ENCODE results near the gene NPRL2. TPM values are rescaled to one million over a fixed set of nuclear protein-coding genes. Genes with fewer than 3 reads are reported as not detected.

NPRL2 gene
- total RNA-seq, 1 experiment from 2014 or later = 20.6 TPM

- TF ChIP-seq HMGXB4 (CRISPR knock-in tag; IDR thresholded peaks at IDR 0.05) = no peak
- TF ChIP-seq CBFB (CRISPR knock-in tag; IDR thresholded peaks at IDR 0.05; ENCODE audit: low read depth) = 0 out of 2 replicates have a peak, but pooled peaks have one; percentile 35
- TF ChIP-seq NFYB (CRISPR knock-in tag; conservative IDR thresholded peaks at IDR 0.05; ENCODE audit: low read depth) = no peak
- TF ChIP-seq NFATC4 (CRISPR knock-in tag; IDR thresholded peaks at IDR 0.05) = no peak
- TF ChIP-seq CREM (CRISPR knock-in tag; IDR thresholded peaks at IDR 0.05) = no peak
These were observed 9.2 kb upstream of the NPRL2 start (continued) for GRCh38 chr3:50359760-50360110.

- peak; percentile 99 for ATAC-seq
- Mint-ChIP-seq H3K27ac (peak within 1 kb of the TSS; percentile 32), H3K36me3 (peaks cover 14% of the 10 kb centered on the region), H3K4me1 (peaks cover 24% of the 10 kb centered on the region), H3K27me3 (ENCODE audit: low read depth) (peaks cover 19% of the 10 kb centered on the region), H3K4me3 (peak within 1 kb of the TSS; percentile 93), H3K9me3 (no peaks in the 10 kb centered on the region)
- DNase-seq (ENCODE audit: low spot score) = peak; percentile 96
- ChIA-PET CTCF (interaction anchor here (1.3 kb wide), 1 partner anchor 12 kb away, joined by 7 read pairs; no protein-coding TSS in a partner anchor), POLR2A (no interaction called here)
- TF ChIP-seq ZNF138 (CRISPR knock-in tag; conservative IDR thresholded peaks at IDR 0.05) (no peak), USF1 (CRISPR knock-in tag; IDR thresholded peaks at IDR 0.05) (peak; percentile 12; the same call in 1 of the 2 replicates), ZNF263 (CRISPR knock-in tag; IDR thresholded peaks at IDR 0.05; ENCODE audit: low read depth) (no peak), TP53 (CRISPR knock-in tag; IDR thresholded peaks at IDR 0.05) (no peak), ZNF232 (CRISPR knock-in tag; IDR thresholded peaks at IDR 0.05) (no peak), NR2C2 (CRISPR knock-in tag; IDR thresholded peaks at IDR 0.05) (no peak), IRF1 (CRISPR knock-in tag; IDR thresholded peaks at IDR 0.05) (no peak), GRHL2 (CRISPR knock-in tag; IDR thresholded peaks at IDR 0.05; ENCODE audit: insufficient replicate concordance, severe bottlenecking) (no peak), PRDM15 (CRISPR knock-in tag; IDR thresholded peaks at IDR 0.05) (no peak), ZNF281 (CRISPR knock-in tag; IDR thresholded peaks at IDR 0.05) (no peak), ATF2 (CRISPR knock-in tag; IDR thresholded peaks at IDR 0.05; ENCODE audit: borderline replicate concordance, low read depth) (no peak), AR (CRISPR knock-in tag; IDR thresholded peaks at IDR 0.05) (no peak), TEAD4 (CRISPR knock-in tag; IDR thresholded peaks at IDR 0.05) (no peak), FOXJ3 (CRISPR knock-in tag; IDR thresholded peaks at IDR 0.05; ENCODE audit: borderline replicate concordance) (no peak), FOXP1 (CRISPR knock-in tag; IDR thresholded peaks at IDR 0.05; ENCODE audit: borderline replicate concordance) (peak; percentile 66; the same call in 1 of the 2 replicates), RORB (CRISPR knock-in tag; IDR thresholded peaks at IDR 0.05) (no peak)
These were observed 8.6 kb upstream of the NPRL2 start, which contains the start of gene TMEM115 for GRCh38 chr3:50358911-50359759. Gene TMEM115 (minus strand): TSS chr3:50359521. CDS start chr3:50359063, 458 bp downstream.

Measured in WTC11 (cell line).